ENCODE results near the gene PRRG1. TPM values are rescaled to one million over a fixed set of nuclear protein-coding genes. Genes with fewer than 3 reads are reported as not detected.

PRRG1 gene
- total RNA-seq, 1 experiment from 2014 or later = 9.0 TPM

- Histone ChIP-seq H2AFZ (ENCODE audit: low read length) (no peak overlapping the region), H3K18ac (ENCODE audit: insufficient read length, low read depth, low read length) (no peak overlapping the region), H3K14ac (ENCODE audit: insufficient read depth, low read length) (no peak overlapping the region), H2BK120ac (ENCODE audit: low read depth, low read length, poor library complexity, severe bottlenecking) (no peak overlapping the region), H3K4me2 (ENCODE audit: insufficient read depth, insufficient read length, low read length) (no peak overlapping the region), H4K20me1 (ENCODE audit: control insufficient read depth, insufficient read depth, insufficient read length) (no peaks in the 10 kb centered on the region), H3K79me1 (ENCODE audit: insufficient read depth, low read depth, low read length, poor library complexity, severe bottlenecking) (no peaks in the 10 kb centered on the region), H3K79me2 (ENCODE audit: insufficient read depth, low read length) (0 out of 2 replicates have a peak, but pooled peaks cover 1% of the 10 kb centered on the region), H3K4me1 (ENCODE audit: insufficient read depth, low read length) (no peaks in the 10 kb centered on the region), H3K23ac (ENCODE audit: insufficient read length, low read depth, low read length) (no peak overlapping the region), H3K23me2 (ENCODE audit: insufficient read length, low read depth, low read length, poor library complexity, severe bottlenecking) (no peaks in the 10 kb centered on the region), H3K9me3 (ENCODE audit: control insufficient read depth, low read depth, low read length) (no peaks in the 10 kb centered on the region), H2BK12ac (ENCODE audit: insufficient read length, low read depth, low read length) (no peak overlapping the region), H3K27ac (ENCODE audit: insufficient read length, low read depth, low read length) (no peak overlapping the region), H4K91ac (ENCODE audit: insufficient read length, low read depth, low read length) (no peak overlapping the region), H4K5ac (ENCODE audit: insufficient read length, low read depth, low read length) (no peak overlapping the region), H3K4ac (ENCODE audit: low read depth, low read length) (no peak overlapping the region), H2BK15ac (ENCODE audit: low read depth, low read length) (no peak overlapping the region), H2BK20ac (ENCODE audit: low read depth, low read length, poor library complexity, severe bottlenecking) (no peak overlapping the region), H3T11ph (ENCODE audit: low read length) (no peak overlapping the region), H3K9ac (ENCODE audit: extremely low read depth, insufficient read length, low read length) (no peak overlapping the region), H2BK5ac (ENCODE audit: insufficient read length, low read length) (no peak overlapping the region), H4K8ac (replicated peaks; ENCODE audit: insufficient read length, low read depth, low read length) (no peak overlapping the region), H3K56ac (ENCODE audit: insufficient read length, low read depth, low read length) (no peak overlapping the region), H2AK5ac (ENCODE audit: insufficient read length, low read length) (no peak overlapping the region), H3K27me3 (ENCODE audit: insufficient read depth, low read length) (no peaks in the 10 kb centered on the region)
- Mint-ChIP-seq H3K4me1 (no peaks in the 10 kb centered on the region), H3K36me3 (ENCODE audit: insufficient read depth in 1 of 3, low read depth in 3 of 3) (peaks cover 0 to 4% (median 2%) of the 10 kb centered on the region in 3 experiments; a peak in 1 of 7 replicates), H3K27ac (no peak overlapping the region), H3K9me3 (peaks cover 11 to 31% of the 10 kb centered on the region in 2 experiments; a peak in 4 of 5 replicates), H3K4me3 (no peak overlapping the region), H3K27me3 (ENCODE audit: low read depth) (no peaks in the 10 kb centered on the region)
- TF ChIP-seq CTCF (conservative IDR thresholded peaks at IDR 0.05) = no peak
- no peak for DNase-seq
Measured at GRCh38 chrX:37420185-37420584, 71.0 kb downstream of the PRRG1 start.
